NCI-H2171 treated with DMSO at 0.1 percent for 48 hours (cell line): Measurements from ENCODE around the gene RPEL1.
"Not testable (repeated sequence)": the region's sequence is repeated elsewhere in the genome, so short reads cannot be mapped to it uniquely, and the experiment has no call there.

ENCODE experiments used
- DNase-seq: peaks from one replicate; lab custom pipeline; 2025; lab: John Stamatoyannopoulos, UW

Gene RPEL1

DNA sequence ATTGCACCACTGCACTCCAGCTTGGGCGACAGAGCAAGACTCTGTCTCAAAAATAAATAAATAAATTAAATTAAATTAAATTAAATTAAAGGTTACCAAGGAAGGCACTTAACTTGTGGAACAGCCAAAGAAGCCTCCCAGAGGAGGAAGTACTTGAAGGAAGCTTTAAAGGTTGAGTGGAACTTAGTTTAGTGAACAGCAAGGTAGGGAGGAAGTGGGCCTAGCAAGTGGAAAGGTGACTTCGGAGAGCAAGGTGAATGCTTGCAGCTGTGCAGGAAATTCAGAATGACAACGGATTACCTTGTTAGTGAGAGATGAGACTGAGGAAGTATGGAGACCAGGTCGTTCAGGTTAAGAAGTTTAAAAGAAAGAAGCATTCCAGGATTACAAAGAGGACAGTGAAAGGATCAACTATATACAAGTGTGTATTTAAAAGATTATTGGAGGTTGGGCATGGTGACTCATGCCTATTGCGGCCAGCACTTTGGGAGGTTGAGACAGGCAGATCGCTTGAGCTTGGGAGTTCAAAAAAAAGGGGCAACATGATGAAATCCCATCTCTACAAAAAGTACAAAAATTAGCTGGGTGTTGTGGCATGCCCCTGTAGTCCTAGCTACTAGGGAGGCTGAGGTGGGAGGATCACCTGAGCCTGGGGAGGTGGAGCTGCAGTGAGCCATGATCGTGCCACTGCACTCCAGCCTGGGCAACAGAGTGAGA is 12.8 kb upstream of the RPEL1 start:
- no peak for DNase-seq

DNA sequence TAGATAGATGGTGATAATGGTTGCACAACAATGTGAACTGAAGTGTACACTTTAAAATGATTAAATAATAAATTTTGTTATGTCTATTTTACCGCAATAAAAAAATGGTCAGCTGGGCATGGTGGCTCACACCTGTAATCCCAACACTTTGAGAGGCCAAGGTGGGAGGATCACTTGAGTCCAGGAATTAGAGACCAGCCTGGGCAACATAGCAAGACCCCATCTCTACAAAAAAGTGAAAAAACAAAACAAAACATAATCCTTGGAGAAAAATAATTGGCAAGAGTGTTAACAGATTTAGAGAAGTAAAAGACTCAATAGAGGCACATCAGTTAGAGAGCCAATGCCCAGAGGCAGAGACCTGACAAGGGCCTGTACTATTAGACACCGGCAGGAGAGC is 9.9 kb upstream of the RPEL1 start:
- DNase-seq = no peak

- DNase-seq = no peak
Observed at GRCh38 chr10:103238506-103239252, 7.0 kb upstream of the RPEL1 start.

DNA sequence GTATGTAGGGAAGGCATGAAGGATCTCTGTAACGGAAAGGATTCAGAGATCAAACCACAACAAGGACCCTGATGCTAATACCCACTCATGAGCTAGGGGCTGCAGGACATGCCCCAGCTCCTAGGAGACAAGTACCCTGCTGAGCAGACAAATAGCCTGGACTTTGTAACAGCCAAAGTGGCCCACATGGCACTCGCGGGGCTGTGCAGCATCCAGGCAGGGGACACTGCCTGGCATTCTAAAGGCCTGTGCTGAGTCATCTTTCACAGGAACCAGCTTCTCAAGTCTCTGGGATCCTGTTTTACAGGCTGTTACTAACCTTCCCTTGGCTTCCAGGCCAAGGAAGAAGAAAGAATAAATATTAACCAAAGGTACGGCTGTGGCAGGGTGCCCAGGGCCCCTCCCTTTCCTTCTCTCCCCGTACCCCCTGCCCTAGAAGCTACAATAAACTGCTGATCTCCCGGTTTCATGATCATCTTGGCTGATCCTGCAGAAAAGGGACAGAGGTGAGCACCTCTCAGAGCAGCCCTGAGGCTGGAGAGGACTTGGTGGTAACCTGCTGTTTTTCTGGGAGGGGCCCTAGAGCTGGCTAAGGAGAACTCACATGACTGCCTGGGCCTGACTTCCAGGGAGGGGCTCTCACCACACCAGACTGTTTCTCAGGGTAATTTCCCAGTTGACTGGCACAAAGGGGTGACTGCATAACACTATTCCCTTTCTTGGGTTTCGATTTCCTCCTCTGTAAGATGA is 4.2 kb upstream of the RPEL1 start:
- DNase-seq = no peak

- peak; percentile 6 for DNase-seq
Observed at GRCh38 chr10:103244666-103245271, 918 bp upstream of the RPEL1 start.

DNA sequence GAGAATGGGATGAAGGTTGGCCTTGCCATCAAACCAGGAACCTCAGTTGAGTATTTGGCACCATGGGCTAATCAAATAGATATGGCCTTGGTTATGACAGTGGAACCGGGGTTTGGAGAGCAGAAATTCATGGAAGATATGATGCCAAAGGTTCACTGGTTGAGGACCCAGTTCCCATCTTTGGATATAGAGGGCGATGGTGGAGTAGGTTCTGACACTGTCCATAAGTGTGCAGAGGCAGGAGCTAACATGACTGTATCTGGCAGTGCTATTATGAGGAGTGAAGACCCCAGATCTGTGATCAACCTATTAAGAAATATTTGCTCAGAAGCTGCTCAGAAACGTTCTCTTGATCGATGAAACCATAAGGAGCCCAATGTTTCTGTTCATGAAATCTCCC is 637 bp downstream of the RPEL1 start:
- no peak for DNase-seq

DNA sequence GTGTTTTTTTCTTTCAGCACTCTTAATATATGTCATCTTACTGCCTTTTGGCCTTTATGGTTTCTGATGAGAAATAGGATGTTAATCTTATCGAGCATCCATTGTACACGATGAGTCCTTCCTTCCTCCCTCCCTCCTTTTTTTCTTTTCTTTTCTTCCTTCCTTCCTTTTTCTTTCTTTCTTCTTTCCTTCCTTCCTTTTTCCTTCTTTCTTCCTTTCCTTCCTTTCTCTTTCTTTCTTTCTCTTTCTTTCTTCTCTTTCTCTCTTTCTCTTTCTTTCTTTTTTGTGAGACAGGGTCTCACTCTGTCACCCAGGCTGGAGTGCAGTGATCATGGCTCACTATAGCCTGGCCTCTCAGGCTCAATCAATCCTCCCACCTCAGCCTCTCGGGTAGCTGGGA is 8.4 kb downstream of the RPEL1 start:
- DNase-seq = no peak

GRCh38 chr10:103254538-103255325 is 9.0 kb downstream of the RPEL1 start:
- DNase-seq = no peak

DNA sequence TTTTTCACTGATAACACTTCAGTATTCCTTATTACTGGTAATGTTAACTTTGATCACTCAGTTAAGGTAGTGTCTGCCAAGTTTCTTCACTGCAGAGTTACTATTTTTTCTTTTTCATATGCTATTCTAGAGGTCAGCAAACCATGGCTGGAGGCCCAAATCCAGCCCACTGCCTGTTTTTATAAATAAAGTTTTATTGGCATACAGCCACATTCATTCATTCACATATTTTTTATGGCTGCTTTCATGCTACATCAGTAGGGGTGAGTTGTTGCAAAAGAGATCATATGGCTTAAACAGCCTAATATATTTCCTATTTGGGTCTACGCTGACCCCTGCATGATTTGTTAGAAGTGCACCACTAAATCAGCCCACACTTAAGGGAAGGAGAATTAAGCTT is 10.9 kb downstream of the RPEL1 start:
- DNase-seq = no peak

- no peak for DNase-seq
Observed at GRCh38 chr10:103257812-103258211, 12.1 kb downstream of the RPEL1 start.

- DNase-seq = not testable (repeated sequence)
Observed at GRCh38 chr10:103258928-103259327, 13.2 kb downstream of the RPEL1 start.

DNA sequence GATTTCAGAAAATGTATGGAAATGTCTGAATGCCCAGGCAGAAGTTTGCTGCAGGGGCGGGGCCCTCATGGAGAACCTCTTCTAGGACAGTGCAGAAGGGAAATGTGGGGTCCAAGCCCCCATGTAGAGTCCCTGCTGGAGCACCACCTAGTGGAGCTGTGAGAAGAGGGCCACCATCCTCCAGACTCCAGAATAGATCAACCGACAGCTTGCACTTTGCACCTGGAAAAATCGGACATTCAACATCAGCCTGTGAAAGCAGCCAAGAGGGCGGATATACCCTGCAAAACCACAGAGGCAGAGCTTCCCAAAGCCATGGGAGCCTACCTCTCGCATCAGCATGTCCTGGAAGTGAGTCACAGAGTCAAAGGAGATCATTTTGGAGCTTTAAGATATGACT is 14.3 kb downstream of the RPEL1 start:
- DNase-seq = no peak

- no peak for DNase-seq
Observed at GRCh38 chr10:103262229-103262628, 16.5 kb downstream of the RPEL1 start.

GRCh38 chr10:103265717-103266329 is 20.1 kb downstream of the RPEL1 start:
- DNase-seq = no peak

- peak; percentile 45 for DNase-seq
Observed at GRCh38 chr10:103273041-103273441, 27.4 kb downstream of the RPEL1 start.

- DNase-seq = no peak
Observed at GRCh38 chr10:103276251-103276895, 30.7 kb downstream of the RPEL1 start.

GRCh38 chr10:103276896-103277712 is 31.4 kb downstream of the RPEL1 start, which contains the start of gene INA:
INA (plus strand) TSS chr10:103277138; CDS start chr10:103277212, 74 bp downstream.
- peak; percentile 75 for DNase-seq

- no peak for DNase-seq
Observed at GRCh38 chr10:103277713-103278536, 32.2 kb downstream of the RPEL1 start.

- DNase-seq = no peak
Observed at GRCh38 chr10:103278537-103278823, 32.8 kb downstream of the RPEL1 start.
